Measurements from ENCODE around the gene DDX5.

GRCh38 chr17:64461788-64462187, 44.3 kb downstream of the DDX5 start:
- TF ChIP-seq CTCF (conservative IDR thresholded peaks at IDR 0.05 in 1 of 2, IDR thresholded peaks at IDR 0.05 in 1 of 2; ENCODE audit: low read depth in 1 of 2, low read length in 2 of 2) (no peak), EZH2 (IDR thresholded peaks at IDR 0.05; ENCODE audit: low read length, missing control alignments) (no peak)
